Transverse colon (tissue), 4 donors: ENCODE results near the gene TRH.

Experiments used
- EP300 ChIP-seq: sonication (generic); formaldehyde crosslinking; IDR thresholded peaks from one replicate; pipeline ENCODE4 v1.6.1; 2017; ENCODE audit warnings: antibody characterized with exemption, low read depth
- POLR2AphosphoS5 ChIP-seq, 3 donors: sonication (generic); formaldehyde crosslinking; IDR thresholded peaks; one replicate each; pipeline ENCODE4 v1.6.1; 2016; ENCODE audit warnings: antibody characterized with exemption in 3 of 3
- TF ChIP-seq, protein P1 (sequence below), 5 experiments: fragments of 200-600 bp in 3 of 5; fragments of 450-650 bp in 2 of 5; sonication (generic) in 3 of 5; IDR thresholded peaks; 1 replicate in 2 of 5; 2 replicates in 3 of 5; pipeline ENCODE4 v1.5.1; 2016 to 2017; ENCODE audit warnings: antibody characterized with exemption in 5 of 5, inconsistent platforms in 3 of 5, mild to moderate bottlenecking in 2 of 5, moderate library complexity in 1 of 5

DNA sequence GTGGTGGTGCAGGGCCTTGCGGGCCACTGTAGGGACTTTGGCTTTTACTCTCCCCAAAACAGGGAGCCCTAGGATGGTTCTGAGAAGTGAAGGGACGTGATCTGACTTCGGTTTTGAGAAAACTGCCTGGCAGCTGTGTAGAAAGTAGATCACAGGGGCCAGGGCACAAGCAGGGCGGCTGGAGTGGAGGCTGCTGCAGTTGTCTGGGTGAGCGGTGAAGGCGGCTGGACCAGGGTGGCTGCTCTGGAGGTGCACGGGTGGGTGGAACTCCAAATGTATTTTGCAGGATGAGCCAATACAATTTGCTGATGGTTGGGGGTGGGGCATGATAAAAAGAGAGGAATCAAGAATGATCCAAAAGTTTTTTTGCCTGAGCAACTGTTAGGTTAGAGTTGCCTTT is 29.8 kb upstream of the TRH start:
- TF ChIP-seq EP300: no peak
- TF ChIP-seq, protein P1, sequence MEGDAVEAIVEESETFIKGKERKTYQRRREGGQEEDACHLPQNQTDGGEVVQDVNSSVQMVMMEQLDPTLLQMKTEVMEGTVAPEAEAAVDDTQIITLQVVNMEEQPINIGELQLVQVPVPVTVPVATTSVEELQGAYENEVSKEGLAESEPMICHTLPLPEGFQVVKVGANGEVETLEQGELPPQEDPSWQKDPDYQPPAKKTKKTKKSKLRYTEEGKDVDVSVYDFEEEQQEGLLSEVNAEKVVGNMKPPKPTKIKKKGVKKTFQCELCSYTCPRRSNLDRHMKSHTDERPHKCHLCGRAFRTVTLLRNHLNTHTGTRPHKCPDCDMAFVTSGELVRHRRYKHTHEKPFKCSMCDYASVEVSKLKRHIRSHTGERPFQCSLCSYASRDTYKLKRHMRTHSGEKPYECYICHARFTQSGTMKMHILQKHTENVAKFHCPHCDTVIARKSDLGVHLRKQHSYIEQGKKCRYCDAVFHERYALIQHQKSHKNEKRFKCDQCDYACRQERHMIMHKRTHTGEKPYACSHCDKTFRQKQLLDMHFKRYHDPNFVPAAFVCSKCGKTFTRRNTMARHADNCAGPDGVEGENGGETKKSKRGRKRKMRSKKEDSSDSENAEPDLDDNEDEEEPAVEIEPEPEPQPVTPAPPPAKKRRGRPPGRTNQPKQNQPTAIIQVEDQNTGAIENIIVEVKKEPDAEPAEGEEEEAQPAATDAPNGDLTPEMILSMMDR (IDR thresholded peaks at IDR 0.05): no peak
- no peak for TF ChIP-seq POLR2AphosphoS5 (IDR thresholded peaks at IDR 0.05)
